ENCODE data around the gene TMIE.

The TMIE gene

Small RNA genes lying within 50 kb of the gene (small RNA-seq; reads per million reads assigned to genes)
- 0 to 0.03 reads per million in 2 experiments for gene PRSS45

Data from SK-N-DZ (cell line).